Neutrophil (primary cell): ENCODE data around the gene TMED1.
"Not testable (repeated sequence)": the region's sequence is repeated elsewhere in the genome, so short reads cannot be mapped to it uniquely, and the experiment has no call there.

ENCODE experiments used
- H3K27ac ChIP-seq: fragments of 200-600 bp; sonication (generic); 2 replicates; pipeline ENCODE4 v1.5.1; 2016; ENCODE audit warnings: mild to moderate bottlenecking, moderate library complexity
- H3K27me3 ChIP-seq: fragments of 200-600 bp; sonication (generic); 2 replicates; pipeline ENCODE4 v1.6.0; 2016; ENCODE audit warnings: mild to moderate bottlenecking
- H3K36me3 ChIP-seq: fragments of 200-600 bp; sonication (generic); 2 replicates; pipeline ENCODE4 v1.5.1; 2017
- H3K4me1 ChIP-seq, 2 experiments: fragments of 200-600 bp in 1 of 2; sonication (generic) in 1 of 2; 1 replicate in 1 of 2; 2 replicates in 1 of 2; pipeline versions ENCODE4 v1.5.1 to v1.6.1; 2013 to 2016; ENCODE audit warnings: low read depth in 1 of 2, low read length in 1 of 2, mild to moderate bottlenecking in 1 of 2, moderate library complexity in 1 of 2; ENCODE audit not compliant: control insufficient read depth in 1 of 2, insufficient read depth in 1 of 2
- H3K4me3 ChIP-seq, 2 experiments: fragments of 200-600 bp in 1 of 2; sonication (generic) in 1 of 2; 1 replicate in 1 of 2; 2 replicates in 1 of 2; pipeline ENCODE4 v1.5.1; 2013 to 2016; ENCODE audit warnings: low read depth in 1 of 2, low read length in 1 of 2, mild to moderate bottlenecking in 1 of 2, moderate library complexity in 1 of 2
- H3K9me3 ChIP-seq: fragments of 200-600 bp; sonication (generic); 2 replicates; pipeline ENCODE4 v1.5.1; 2016
- CTCF ChIP-seq: fragments of 200-600 bp; sonication (generic); IDR thresholded peaks from 2 replicates; pipeline ENCODE4 v1.5.1; 2016; ENCODE audit warnings: antibody characterized with exemption

The TMED1 gene

GRCh38 chr19:10858204-10858828 lies 22.3 kb upstream of the TMED1 start:
- Histone ChIP-seq H3K9me3 (no peaks in the 10 kb centered on the region), H3K36me3 (peaks cover 91% of the 10 kb centered on the region), H3K27ac (peak overlapping the region; percentile 33), H3K4me1 (peaks cover 8 to 12% of the 10 kb centered on the region in 2 experiments), H3K4me3 (no peak overlapping the region), H3K27me3 (no peaks in the 10 kb centered on the region)
- peak; percentile 41 for TF ChIP-seq CTCF

GRCh38 chr19:10856899-10857298 lies 20.9 kb upstream of the TMED1 start:
- not testable (repeated sequence) for H3K27ac ChIP-seq, H3K9me3 ChIP-seq
- H3K36me3 ChIP-seq = peaks cover 91% of the 10 kb centered on the region

GRCh38 chr19:10855879-10856522 lies 20.0 kb upstream of the TMED1 start:
- Histone ChIP-seq H3K27me3 (no peaks in the 10 kb centered on the region), H3K4me1 (peaks cover 16% of the 10 kb centered on the region in 2 experiments), H3K36me3 (peaks cover 89% of the 10 kb centered on the region), H3K9me3 (no peaks in the 10 kb centered on the region), H3K27ac (peak overlapping the region; percentile 27), H3K4me3 (no peak overlapping the region)
- peak; percentile 63 for TF ChIP-seq CTCF

More at GRCh38 chr19:10856899-10857298, 20.9 kb upstream of the TMED1 start:
- H3K27me3 ChIP-seq, H3K4me3 ChIP-seq: not testable (repeated sequence)
- H3K4me1 ChIP-seq = peaks cover 19 to 20% of the 10 kb centered on the region in 2 experiments

- Histone ChIP-seq H3K4me1 (peaks cover 26 to 28% of the 10 kb centered on the region in 2 experiments), H3K4me3 (no peak overlapping the region), H3K27me3 (no peaks in the 10 kb centered on the region), H3K36me3 (peaks cover 87% of the 10 kb centered on the region), H3K9me3 (no peaks in the 10 kb centered on the region), H3K27ac (peak overlapping the region; percentile 59)
- TF ChIP-seq CTCF = no peak
Measured at GRCh38 chr19:10854350-10855089, 18.5 kb upstream of the TMED1 start.

- no peak overlapping the region for H3K4me3 ChIP-seq
- peaks cover 36 to 37% of the 10 kb centered on the region in 2 experiments for H3K4me1 ChIP-seq
- no peaks in the 10 kb centered on the region for H3K27me3 ChIP-seq
- no peak for TF ChIP-seq CTCF
- no peaks in the 10 kb centered on the region for H3K9me3 ChIP-seq
- H3K36me3 ChIP-seq = peaks cover 74% of the 10 kb centered on the region
- H3K27ac ChIP-seq = peak overlapping the region; percentile 53
Measured at GRCh38 chr19:10852941-10853340, 16.9 kb upstream of the TMED1 start.
